GM12864 (cell line): ENCODE measurements around the gene GDF9.

Experiments
- DNase-seq: peaks from one replicate; pipeline ENCODE4 v3.0.0-alpha.2; 2011; ENCODE audit warnings: low read depth
- H3K4me3 ChIP-seq: 2 replicates; pipeline ENCODE4 v1.5.1; 2011; ENCODE audit warnings: mild to moderate bottlenecking, low read depth, low read length, control low read depth
- CTCF ChIP-seq: IDR thresholded peaks from 2 replicates; pipeline ENCODE4 v1.5.1; 2011; ENCODE audit warnings: low read depth, mild to moderate bottlenecking, moderate library complexity, low read length, control low read depth, inconsistent platforms; ENCODE audit errors: missing control alignments

The GDF9 gene

DNA sequence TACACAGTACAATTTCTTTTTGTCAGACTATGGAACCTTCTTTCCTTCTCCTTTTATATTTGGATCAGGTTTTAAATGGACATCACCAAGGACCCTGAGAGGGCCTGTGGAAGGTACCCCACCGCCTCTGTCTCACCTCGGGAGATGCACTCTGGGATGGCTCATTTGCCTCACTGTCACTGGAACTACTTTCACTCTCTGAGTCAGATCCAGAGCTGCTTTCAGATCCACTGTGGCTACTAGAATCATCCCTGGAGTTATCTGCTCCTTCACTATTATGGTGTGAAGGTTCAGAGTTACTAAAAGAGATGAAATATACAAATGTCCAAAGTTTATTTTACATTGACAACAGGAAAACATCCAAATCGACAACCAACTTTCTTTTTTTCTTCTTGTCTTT lies 31.8 kb upstream of the GDF9 start:
- no peak overlapping the region for H3K4me3 ChIP-seq
- no peak for DNase-seq
- no peak for TF ChIP-seq CTCF

DNA sequence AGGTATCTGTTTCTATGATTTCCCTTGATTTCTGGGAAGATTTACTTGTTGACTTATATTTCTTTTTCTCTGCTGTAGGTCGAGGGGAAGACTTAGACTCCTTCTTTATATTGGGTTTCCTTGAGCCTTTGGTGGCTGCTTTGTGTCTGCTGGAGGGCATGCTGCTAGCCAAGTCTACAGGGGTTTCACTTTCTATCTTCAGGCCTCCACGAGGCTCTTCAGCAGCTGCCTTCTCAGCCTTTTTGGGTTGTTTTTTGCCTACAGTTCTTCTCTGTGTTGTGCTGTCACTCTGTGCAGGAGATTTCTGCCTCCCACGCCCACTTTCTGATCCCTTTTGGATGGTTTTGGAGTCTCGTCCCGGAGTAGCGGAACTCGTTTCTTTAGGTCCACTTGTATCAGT lies 30.4 kb upstream of the GDF9 start:
- no peak for DNase-seq
- H3K4me3 ChIP-seq: no peak overlapping the region
- TF ChIP-seq CTCF: no peak

GRCh38 chr5:132895719-132896305 lies 29.5 kb upstream of the GDF9 start:
- H3K4me3 ChIP-seq: no peak overlapping the region
- no peak for DNase-seq
- TF ChIP-seq CTCF: no peak

DNA sequence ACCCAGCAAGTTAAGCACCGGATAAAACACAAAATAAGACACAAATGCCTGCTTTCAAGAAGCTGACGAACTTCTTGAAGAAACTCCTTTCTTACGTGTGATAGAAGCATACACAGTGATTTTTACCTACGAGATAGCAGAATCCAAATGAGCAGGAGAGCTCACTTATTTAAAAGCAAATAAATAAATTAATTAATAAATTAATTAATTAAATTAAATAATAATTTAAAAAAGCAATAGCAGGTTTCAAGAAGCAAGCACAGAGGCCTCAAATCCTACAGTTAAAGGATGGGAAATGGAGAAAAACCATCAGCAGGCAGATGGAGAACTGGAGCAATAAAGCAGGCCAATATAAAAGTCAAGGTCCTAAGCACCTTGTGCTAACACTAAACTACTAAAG lies 24.5 kb upstream of the GDF9 start:
- no peak for DNase-seq
- H3K4me3 ChIP-seq: no peak overlapping the region
- TF ChIP-seq CTCF: no peak

DNA sequence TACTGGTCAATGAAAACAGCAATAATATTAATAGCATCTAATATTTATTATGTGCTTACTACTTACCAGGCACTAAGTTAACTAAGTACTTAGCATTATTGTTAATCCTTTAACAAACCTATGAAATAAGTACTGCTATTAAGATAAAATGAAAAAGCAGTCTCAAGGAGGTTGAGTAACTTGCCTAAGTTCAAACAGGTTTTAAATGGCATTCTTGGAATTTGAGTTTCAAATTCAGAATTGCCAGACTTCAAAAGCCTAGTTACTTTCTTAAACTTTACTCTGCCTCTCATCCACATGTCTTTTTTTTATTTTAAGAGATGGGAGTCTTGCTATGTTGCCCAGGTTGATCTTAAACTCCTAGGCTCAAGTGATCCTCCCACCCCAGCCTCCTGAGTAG lies 23.2 kb upstream of the GDF9 start:
- no peak for TF ChIP-seq CTCF
- H3K4me3 ChIP-seq: no peak overlapping the region
- no peak for DNase-seq

DNA sequence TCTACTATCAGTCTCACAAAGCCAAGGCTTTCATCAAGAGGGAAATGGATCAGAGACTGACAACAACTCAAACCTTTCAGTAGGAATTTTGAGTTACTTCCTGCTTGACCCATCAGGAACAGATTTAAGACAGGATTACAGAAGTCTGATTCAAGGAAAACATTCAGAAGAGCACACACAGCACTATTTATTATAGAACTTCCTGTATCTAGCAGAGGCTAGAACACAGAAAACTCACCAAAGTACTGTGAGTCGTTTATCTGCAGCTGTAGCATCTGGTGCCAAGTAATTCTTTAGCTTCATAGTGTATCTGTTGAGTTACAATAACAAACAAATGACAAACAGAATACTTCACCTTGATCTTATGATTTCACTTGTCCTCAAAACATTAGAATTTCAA lies 21.0 kb upstream of the GDF9 start:
- no peak overlapping the region for H3K4me3 ChIP-seq
- no peak for TF ChIP-seq CTCF
- no peak for DNase-seq

GRCh38 chr5:132886064-132886823 lies 20.0 kb upstream of the GDF9 start:
- no peak for DNase-seq
- no peak for TF ChIP-seq CTCF
- no peak overlapping the region for H3K4me3 ChIP-seq
